ENCODE data around the gene DAGLA.

DAGLA gene

GRCh38 chr11:61795876-61796526 is 115.8 kb downstream of the DAGLA start:
- no peak for DNase-seq (ENCODE audit: low read depth)
- no peak overlapping the region for H3K4me3 ChIP-seq (ENCODE audit: control insufficient read depth, low read depth, low read length)
- no peak for TF ChIP-seq CTCF (conservative IDR thresholded peaks at IDR 0.05; ENCODE audit: control insufficient read depth, insufficient read depth, low read depth, low read length)
